GM10248 (cell line): ENCODE data around the gene OR4X1.
A peak's percentile ranks its signal among the peaks of the same experiment; 100 is the strongest.
"Not testable (repeated sequence)": the region's sequence is repeated elsewhere in the genome, so short reads cannot be mapped to it uniquely, and the experiment has no call there.

Experiments
- CTCF ChIA-PET: fragments of 300-600 bp; sonication (Branson Sonifier 250); formaldehyde crosslinking; extraction: SDS; loops from one replicate; lab custom pipeline; 2021; ENCODE audit warnings: antibody characterized with exemption; lab: Yijun Ruan, JAX
- POLR2A ChIA-PET: fragments of 350-650 bp; sonication (Branson Sonifier 250); formaldehyde crosslinking; extraction: SDS; loops from one replicate; lab custom pipeline; 2020; ENCODE audit warnings: antibody characterized with exemption; lab: Yijun Ruan, JAX
- DNase-seq: peaks from one replicate; pipeline ENCODE4 v3.0.0; 2012; ENCODE audit errors: extremely low spot score
- TF ChIP-seq, protein P1 (sequence below): IDR thresholded peaks from 2 replicates; pipeline ENCODE4 v1.5.1; 2012; ENCODE audit warnings: mild to moderate bottlenecking, low read depth; ENCODE audit errors: extremely low read depth, missing control alignments, control extremely low read depth

OR4X1 gene

DNA sequence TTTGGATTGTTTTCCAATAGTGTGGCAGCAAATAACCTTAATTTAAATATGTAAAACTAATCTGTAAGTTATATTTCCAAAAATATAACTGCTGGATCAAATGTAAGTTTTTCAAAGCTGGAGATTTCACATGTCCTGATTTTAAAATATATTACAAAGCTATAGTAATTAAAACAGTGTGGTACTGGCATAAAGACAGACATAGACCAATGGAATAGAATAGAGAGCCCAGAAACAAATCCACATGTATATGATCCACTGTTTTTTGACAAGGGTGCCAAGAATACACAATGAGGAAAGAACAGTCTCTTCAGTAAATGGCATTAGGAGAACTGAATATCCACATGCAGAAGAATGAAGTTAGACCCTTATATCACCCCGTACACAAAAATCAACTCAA, 14.8 kb upstream of the OR4X1 start:
- POLR2A ChIA-PET, result no interaction called here
- DNase-seq, result no peak
- CTCF ChIA-PET, result no interaction called here
- TF ChIP-seq, protein P1, sequence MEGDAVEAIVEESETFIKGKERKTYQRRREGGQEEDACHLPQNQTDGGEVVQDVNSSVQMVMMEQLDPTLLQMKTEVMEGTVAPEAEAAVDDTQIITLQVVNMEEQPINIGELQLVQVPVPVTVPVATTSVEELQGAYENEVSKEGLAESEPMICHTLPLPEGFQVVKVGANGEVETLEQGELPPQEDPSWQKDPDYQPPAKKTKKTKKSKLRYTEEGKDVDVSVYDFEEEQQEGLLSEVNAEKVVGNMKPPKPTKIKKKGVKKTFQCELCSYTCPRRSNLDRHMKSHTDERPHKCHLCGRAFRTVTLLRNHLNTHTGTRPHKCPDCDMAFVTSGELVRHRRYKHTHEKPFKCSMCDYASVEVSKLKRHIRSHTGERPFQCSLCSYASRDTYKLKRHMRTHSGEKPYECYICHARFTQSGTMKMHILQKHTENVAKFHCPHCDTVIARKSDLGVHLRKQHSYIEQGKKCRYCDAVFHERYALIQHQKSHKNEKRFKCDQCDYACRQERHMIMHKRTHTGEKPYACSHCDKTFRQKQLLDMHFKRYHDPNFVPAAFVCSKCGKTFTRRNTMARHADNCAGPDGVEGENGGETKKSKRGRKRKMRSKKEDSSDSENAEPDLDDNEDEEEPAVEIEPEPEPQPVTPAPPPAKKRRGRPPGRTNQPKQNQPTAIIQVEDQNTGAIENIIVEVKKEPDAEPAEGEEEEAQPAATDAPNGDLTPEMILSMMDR, result no peak

- DNase-seq, result no peak
- TF ChIP-seq, protein P1, result no peak
- ChIA-PET POLR2A (no interaction called here), CTCF (no interaction called here)
Measured at GRCh38 chr11:48261600-48261999, 2.1 kb upstream of the OR4X1 start.

DNA sequence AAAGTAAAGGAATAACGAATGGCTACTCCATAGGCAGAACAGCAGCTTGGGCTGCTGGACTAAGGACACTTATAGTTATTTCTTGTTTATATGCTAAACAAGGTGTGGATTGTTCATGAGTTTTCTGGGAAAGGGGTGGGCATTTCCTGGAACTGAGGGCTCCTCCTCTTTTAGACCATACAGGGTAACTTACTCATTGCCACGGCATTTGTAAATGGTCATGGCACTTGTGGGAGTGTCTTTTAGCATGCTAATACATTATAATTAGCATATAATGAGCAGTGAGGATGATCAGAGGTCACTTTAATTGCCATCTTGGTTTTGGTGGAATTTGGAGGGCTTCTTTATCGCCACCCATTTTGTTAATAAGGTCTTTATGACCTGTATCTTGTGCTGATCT, 7.0 kb downstream of the OR4X1 start:
- no peak for DNase-seq
- TF ChIP-seq, protein P1, result no peak
- ChIA-PET POLR2A (no interaction called here), CTCF (no interaction called here)

DNA sequence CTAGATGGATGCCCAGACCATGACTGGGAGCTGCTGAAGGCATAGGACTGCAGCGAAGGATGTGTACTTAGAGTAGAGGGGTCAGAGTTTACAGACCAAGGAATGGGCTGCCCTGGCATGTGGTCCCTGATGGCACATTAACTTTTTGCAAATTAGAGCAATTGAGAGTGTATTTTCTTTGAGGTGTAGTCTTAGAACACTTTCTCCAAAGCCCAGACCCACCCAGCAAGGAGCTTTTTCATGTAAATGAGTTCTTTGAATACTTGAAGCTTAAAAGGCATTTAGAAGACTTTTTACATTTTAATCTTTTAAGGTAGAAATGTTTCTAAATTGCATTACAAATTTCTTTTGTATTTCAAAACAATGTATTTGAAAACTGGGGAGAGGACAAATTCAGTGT, 8.9 kb downstream of the OR4X1 start:
- ChIA-PET POLR2A (no interaction called here), CTCF (interaction anchor here (0.6 to 0.8 kb wide), 2 partner anchors 10 to 111 kb away, joined by 3 read pairs; no protein-coding TSS in a partner anchor)
- TF ChIP-seq, protein P1, result no peak
- no peak for DNase-seq

- no peak for DNase-seq
- TF ChIP-seq, protein P1, result no peak
- ChIA-PET POLR2A (no interaction called here), CTCF (interaction anchor here (1.1 kb wide), 1 partner anchor 8 kb away, joined by 3 read pairs; no protein-coding TSS in a partner anchor)
Measured at GRCh38 chr11:48305923-48306322, 42.3 kb downstream of the OR4X1 start, which contains the start of gene OR4S1. Gene OR4S1 (plus strand): TSS chr11:48306223. CDS start chr11:48306223, 0 bp downstream.

DNA sequence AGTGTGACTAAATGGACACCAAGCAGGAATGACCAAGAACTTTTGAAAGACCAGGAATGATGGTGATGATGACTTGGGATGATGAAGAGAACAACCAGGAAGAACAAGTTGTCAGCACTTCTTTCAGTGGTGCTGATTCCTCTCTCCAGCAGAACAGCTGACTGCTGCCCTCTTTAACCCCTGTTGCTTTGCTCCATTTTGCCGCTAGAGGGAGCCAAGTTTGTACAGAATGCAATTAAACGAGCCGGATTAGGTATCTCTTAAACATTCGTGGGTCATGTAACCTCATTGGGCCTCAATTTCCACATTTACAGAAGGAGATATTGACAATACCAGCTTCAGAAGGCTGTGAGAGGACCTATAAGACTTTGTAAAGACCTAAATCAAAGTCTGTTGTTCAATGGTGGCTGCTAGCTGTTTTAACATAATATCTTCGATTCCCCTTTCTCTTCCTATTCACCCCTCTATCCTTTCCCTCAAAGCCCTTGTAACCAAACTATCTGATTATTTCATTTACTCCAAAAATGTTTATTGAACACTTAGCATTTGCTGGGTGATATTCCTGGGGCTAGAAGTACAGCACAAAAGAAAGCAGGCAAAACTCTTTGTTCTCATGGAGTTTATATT, 44.2 kb downstream of the OR4X1 start:
- peak; percentile 56 for DNase-seq
- TF ChIP-seq, protein P1, result peak; percentile 91
- CTCF ChIA-PET, result interaction anchor here (0.9 to 2.7 kb wide), 20 partner anchors 8 to 1214 kb away, joined by 3 to 16 read pairs (median 4); partner anchors contain the start of genes OR4C3 and OR4X1
- POLR2A ChIA-PET, result no interaction called here

- DNase-seq, POLR2A ChIA-PET: not testable (repeated sequence)
- CTCF ChIA-PET, result interaction anchor here (1.1 kb wide), 1 partner anchor 8 kb away, joined by 3 read pairs; no protein-coding TSS in a partner anchor
Measured at GRCh38 chr11:48313590-48313989, 49.9 kb downstream of the OR4X1 start.
